Mucosa of descending colon (tissue), 3 donors: ENCODE data around the gene SRP9. TPM values are rescaled to one million over a fixed set of nuclear protein-coding genes. Genes with fewer than 3 reads are reported as not detected.

Source experiments
- ATAC-seq: fragments of 200-7000 bp; cut with Tn5 transposase; one replicate; pipeline ENCODE4 v1.9.1; 2020; ENCODE audit warnings: mild to moderate bottlenecking, moderate library complexity
- DNase-seq, 3 donors: peaks; one replicate each; pipeline ENCODE4 v3.0.0-alpha.2; 2020
- H3K36me3 ChIP-seq: fragments of 200-600 bp; one replicate; pipeline ENCODE4 v1.8.0; 2021; ENCODE audit warnings: low read depth, mild to moderate bottlenecking
- H3K4me1 ChIP-seq: fragments of 200-600 bp; one replicate; pipeline ENCODE4 v1.8.0; 2021; ENCODE audit warnings: low read depth, mild to moderate bottlenecking
- H3K4me3 ChIP-seq: fragments of 200-600 bp; one replicate; pipeline ENCODE4 v1.8.0; 2021; ENCODE audit warnings: mild to moderate bottlenecking
- H3K9me3 ChIP-seq: fragments of 200-600 bp; one replicate; pipeline ENCODE4 v1.8.0; 2021; ENCODE audit warnings: mild to moderate bottlenecking
- CTCF ChIP-seq: fragments of 200-600 bp; IDR thresholded peaks from one replicate; pipeline ENCODE4 v1.8.0; 2022; ENCODE audit warnings: antibody characterized with exemption, mild to moderate bottlenecking
- intact Hi-C, 2 donors: fragments of 100-400 bp; cut with DNase I in 1 of 2; cut with micrococcal nuclease in 1 of 2; formaldehyde crosslinking; loops; one replicate each; pipeline versions ENCODE4 v1.11.0 to v1.11.1; 2022; cut with DNase I, micrococcal nuclease
- total RNA-seq, 3 donors: library from RNA; stranded (reverse); fragmentation: NEBNext Ultra II Directional in 2 of 3; extraction: Animal tissue kit (Norgen Biotek cat#: 25700) in 2 of 3; gene quantifications; one replicate each; pipeline versions ENCODE4 v1.2.1 to v1.2.4, GENCODE V29; 2021 to 2023
- donor health status: DM: no; HTN: no; CAD: no; lungs with moderate emphysema.
- donor health status: DM: no; HTN: no; CAD: no.
- donor health status: DM: no; HTN: yes; CAD: no.

SRP9 gene
- total RNA-seq, 3 donors from 2014 or later = 168 to 208 (median 187) TPM

GRCh38 chr1:225817611-225818061 is 40.0 kb downstream of the SRP9 start:
- ATAC-seq (peak; percentile 92), DNase-seq (peak; percentile 81 to 91 (median 81))
- no peak for TF ChIP-seq CTCF
- Histone ChIP-seq H3K4me3 (no peak overlapping the region), H3K36me3 (no peaks in the 10 kb centered on the region), H3K4me1 (peaks cover 39% of the 10 kb centered on the region), H3K9me3 (no peaks in the 10 kb centered on the region)
- intact Hi-C loops = no loop called here

GRCh38 chr1:225818229-225818628 is 40.6 kb downstream of the SRP9 start:
- no peak for DNase-seq
- no peak for TF ChIP-seq CTCF
- intact Hi-C loops = no loop called here
- Histone ChIP-seq H3K36me3 (no peaks in the 10 kb centered on the region), H3K4me3 (no peak overlapping the region), H3K9me3 (no peaks in the 10 kb centered on the region), H3K4me1 (peaks cover 37% of the 10 kb centered on the region)
- no peak for ATAC-seq

GRCh38 chr1:225819346-225820192 is 41.9 kb downstream of the SRP9 start:
- Histone ChIP-seq H3K36me3 (no peaks in the 10 kb centered on the region), H3K4me3 (no peak overlapping the region), H3K9me3 (no peaks in the 10 kb centered on the region), H3K4me1 (peaks cover 23% of the 10 kb centered on the region)
- no peak for TF ChIP-seq CTCF
- intact Hi-C loops = no loop called here
- ATAC-seq (no peak), DNase-seq (no peak)

GRCh38 chr1:225820522-225821120 is 43.0 kb downstream of the SRP9 start:
- DNase-seq (no peak), ATAC-seq (no peak)
- intact Hi-C loops = no loop called here
- Histone ChIP-seq H3K4me1 (peaks cover 20% of the 10 kb centered on the region), H3K9me3 (no peaks in the 10 kb centered on the region), H3K4me3 (no peak overlapping the region), H3K36me3 (no peaks in the 10 kb centered on the region)
- no peak for TF ChIP-seq CTCF

GRCh38 chr1:225822655-225823403 is 45.2 kb downstream of the SRP9 start:
- Histone ChIP-seq H3K36me3 (no peaks in the 10 kb centered on the region), H3K9me3 (no peaks in the 10 kb centered on the region), H3K4me1 (peaks cover 7% of the 10 kb centered on the region), H3K4me3 (no peak overlapping the region)
- DNase-seq = no peak
- intact Hi-C loops = no loop called here
- ATAC-seq = no peak
- no peak for TF ChIP-seq CTCF
